ACC112 (cell line): ENCODE data around the gene REC8.

Experiments
- H2AFZ ChIP-seq: fragments of 200-600 bp; sonication (generic); one replicate; pipeline ENCODE4 v1.6.0; 2017; ENCODE audit warnings: antibody characterized with exemption, low read length; ENCODE audit not compliant: unreplicated experiment
- H3K27ac ChIP-seq: fragments of 200-600 bp; sonication (generic); 2 replicates; pipeline ENCODE4 v1.5.1; 2014; ENCODE audit warnings: low read depth, mild to moderate bottlenecking, antibody characterized with exemption, low read length, moderate library complexity
- H3K27me3 ChIP-seq: fragments of 200-600 bp; sonication (generic); 2 replicates; pipeline ENCODE4 v1.6.1; 2014; ENCODE audit warnings: mild to moderate bottlenecking, antibody characterized with exemption, low read length, moderate library complexity, mixed read lengths; ENCODE audit not compliant: insufficient read depth
- H3K36me3 ChIP-seq: fragments of 200-600 bp; sonication (generic); 2 replicates; pipeline ENCODE4 v1.6.1; 2016; ENCODE audit warnings: mild to moderate bottlenecking, antibody characterized with exemption, low read length, moderate library complexity, mixed read lengths; ENCODE audit not compliant: insufficient read depth
- H3K4me1 ChIP-seq: fragments of 200-600 bp; sonication (generic); one replicate; pipeline ENCODE4 v1.6.1; 2016; ENCODE audit warnings: low read length, mixed read lengths; ENCODE audit not compliant: insufficient read depth, unreplicated experiment, control insufficient read depth
- H3K4me3 ChIP-seq: fragments of 200-600 bp; sonication (generic); 2 replicates; pipeline ENCODE4 v1.5.1; 2014; ENCODE audit warnings: mild to moderate bottlenecking, low read depth, low read length
- H3K79me2 ChIP-seq: fragments of 200-600 bp; sonication (generic); one replicate; pipeline ENCODE4 v1.6.0; 2016; ENCODE audit warnings: low read length; ENCODE audit not compliant: control insufficient read depth, unreplicated experiment, insufficient read depth

Gene REC8, protein sequence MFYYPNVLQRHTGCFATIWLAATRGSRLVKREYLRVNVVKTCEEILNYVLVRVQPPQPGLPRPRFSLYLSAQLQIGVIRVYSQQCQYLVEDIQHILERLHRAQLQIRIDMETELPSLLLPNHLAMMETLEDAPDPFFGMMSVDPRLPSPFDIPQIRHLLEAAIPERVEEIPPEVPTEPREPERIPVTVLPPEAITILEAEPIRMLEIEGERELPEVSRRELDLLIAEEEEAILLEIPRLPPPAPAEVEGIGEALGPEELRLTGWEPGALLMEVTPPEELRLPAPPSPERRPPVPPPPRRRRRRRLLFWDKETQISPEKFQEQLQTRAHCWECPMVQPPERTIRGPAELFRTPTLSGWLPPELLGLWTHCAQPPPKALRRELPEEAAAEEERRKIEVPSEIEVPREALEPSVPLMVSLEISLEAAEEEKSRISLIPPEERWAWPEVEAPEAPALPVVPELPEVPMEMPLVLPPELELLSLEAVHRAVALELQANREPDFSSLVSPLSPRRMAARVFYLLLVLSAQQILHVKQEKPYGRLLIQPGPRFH

DNA sequence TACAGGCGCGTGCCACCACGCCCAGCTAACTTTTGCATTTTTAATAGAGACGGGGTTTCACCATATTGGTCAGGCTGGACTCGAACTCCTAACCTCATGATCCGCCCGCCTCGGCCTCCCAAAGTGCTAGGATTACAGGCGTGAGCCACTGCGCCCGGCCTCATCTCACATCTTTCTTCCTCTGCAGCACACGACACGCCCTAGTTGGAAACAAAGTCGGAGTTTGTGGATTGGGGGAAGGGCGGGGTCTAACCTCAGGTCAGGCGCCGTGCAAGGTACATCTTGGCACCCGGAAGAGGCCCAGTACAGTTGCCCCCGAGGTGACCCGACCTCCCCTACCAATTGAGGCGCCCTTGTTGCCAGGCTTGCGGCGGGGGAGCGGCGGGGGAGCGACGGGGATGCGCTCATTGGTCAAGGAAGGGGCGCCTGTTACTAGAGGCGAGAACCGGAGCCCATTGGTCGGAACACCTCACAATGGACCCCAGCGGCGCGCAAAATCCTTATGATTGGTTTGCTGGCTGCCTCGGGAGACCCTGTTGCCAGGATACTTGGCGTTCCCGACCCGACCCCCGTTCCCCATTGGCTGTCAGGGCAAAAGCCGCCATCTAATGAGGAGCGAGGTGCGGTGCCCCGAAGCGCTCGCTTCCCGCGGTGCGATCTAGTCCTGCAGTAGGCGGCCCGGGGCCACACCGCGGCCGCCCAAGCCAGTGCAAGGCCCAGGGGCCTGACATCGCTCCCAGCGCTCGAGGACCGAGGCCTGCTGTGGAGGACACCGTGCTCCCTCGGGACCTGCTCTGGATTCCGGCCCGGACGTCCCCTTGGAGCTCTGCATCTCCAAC lies at the start of gene REC8:
TSS of gene REC8 (plus strand) at position 659 of the 839 bp plus-strand sequence. CDS start 473 bp downstream, outside the sequence.
- Histone ChIP-seq H3K36me3 (peaks cover 36% of the 10 kb centered on the region), H2AFZ (no peak within 1 kb of the TSS), H3K4me3 (no peak within 1 kb of the TSS), H3K79me2 (no peaks in the 10 kb centered on the region), H3K27ac (no peak within 1 kb of the TSS), H3K4me1 (no peaks in the 10 kb centered on the region), H3K27me3 (no peaks in the 10 kb centered on the region)

DNA sequence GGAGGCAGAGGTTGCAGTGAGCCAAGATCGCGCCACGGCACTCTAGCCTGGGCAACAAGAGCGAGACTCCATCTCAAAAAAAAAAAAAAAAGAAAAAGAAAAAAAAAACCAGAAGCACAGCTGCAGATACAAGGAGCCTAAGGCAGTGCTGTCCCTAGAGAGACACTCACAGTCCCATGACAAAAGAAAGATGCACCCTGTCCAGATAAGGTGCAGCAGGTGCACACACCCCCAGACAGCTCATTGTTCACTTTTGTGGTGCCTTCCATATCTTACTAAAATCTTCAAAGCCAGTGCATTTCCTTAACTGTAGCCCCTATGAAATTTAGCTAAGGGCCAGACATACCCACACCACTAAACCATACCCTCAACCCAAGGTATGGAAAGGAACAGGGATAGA lies 49.5 kb upstream of the REC8 start:
- no peak overlapping the region for H3K4me3 ChIP-seq
- H3K4me1 ChIP-seq: no peaks in the 10 kb centered on the region
- no peaks in the 10 kb centered on the region for H3K27me3 ChIP-seq
- H3K79me2 ChIP-seq: no peaks in the 10 kb centered on the region
- no peak overlapping the region for H2AFZ ChIP-seq
- no peaks in the 10 kb centered on the region; the same call in 1 of the 2 replicates for H3K36me3 ChIP-seq
- no peak overlapping the region for H3K27ac ChIP-seq

DNA sequence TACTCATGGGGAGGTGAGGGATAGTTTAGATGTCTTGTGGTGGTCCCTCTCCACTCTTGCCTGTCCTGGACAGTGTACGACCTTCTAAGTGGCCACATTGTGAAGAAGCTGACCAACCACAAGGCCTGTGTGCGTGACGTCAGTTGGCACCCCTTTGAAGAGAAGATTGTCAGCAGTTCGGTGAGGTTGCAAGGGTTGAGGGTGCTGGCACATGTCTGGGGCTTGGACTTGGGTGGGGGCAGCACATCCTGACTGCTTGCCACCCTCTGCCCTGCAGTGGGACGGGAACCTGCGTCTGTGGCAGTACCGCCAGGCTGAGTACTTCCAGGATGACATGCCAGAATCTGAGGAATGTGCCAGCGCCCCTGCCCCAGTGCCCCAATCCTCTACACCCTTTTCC lies 49.0 kb upstream of the REC8 start:
- Histone ChIP-seq H3K4me1 (no peaks in the 10 kb centered on the region), H3K36me3 (no peaks in the 10 kb centered on the region; the same call in 1 of the 2 replicates), H3K27me3 (no peaks in the 10 kb centered on the region), H2AFZ (no peak overlapping the region), H3K4me3 (no peak overlapping the region), H3K79me2 (no peaks in the 10 kb centered on the region), H3K27ac (no peak overlapping the region)

GRCh38 chr14:24123424-24124417 lies 48.2 kb upstream of the REC8 start:
- Histone ChIP-seq H3K79me2 (no peaks in the 10 kb centered on the region), H3K36me3 (no peaks in the 10 kb centered on the region; the same call in 1 of the 2 replicates), H3K4me1 (no peaks in the 10 kb centered on the region), H3K27me3 (no peaks in the 10 kb centered on the region), H2AFZ (no peak overlapping the region), H3K27ac (no peak overlapping the region), H3K4me3 (no peak overlapping the region)

GRCh38 chr14:24126939-24127338 lies 44.9 kb upstream of the REC8 start:
- no peak overlapping the region for H2AFZ ChIP-seq
- no peaks in the 10 kb centered on the region for H3K36me3 ChIP-seq
- H3K4me3 ChIP-seq: no peak overlapping the region

GRCh38 chr14:24127673-24128072 lies 44.2 kb upstream of the REC8 start:
- no peaks in the 10 kb centered on the region for H3K27me3 ChIP-seq
- no peak overlapping the region for H3K4me3 ChIP-seq
- no peak overlapping the region for H3K27ac ChIP-seq
- no peaks in the 10 kb centered on the region for H3K4me1 ChIP-seq
- no peaks in the 10 kb centered on the region for H3K79me2 ChIP-seq
- H2AFZ ChIP-seq: no peak overlapping the region
- H3K36me3 ChIP-seq: no peaks in the 10 kb centered on the region

More at GRCh38 chr14:24126939-24127338, 44.9 kb upstream of the REC8 start:
- H3K79me2 ChIP-seq: no peaks in the 10 kb centered on the region
- H3K4me1 ChIP-seq: no peaks in the 10 kb centered on the region
- H3K27ac ChIP-seq: no peak overlapping the region
- no peaks in the 10 kb centered on the region for H3K27me3 ChIP-seq

DNA sequence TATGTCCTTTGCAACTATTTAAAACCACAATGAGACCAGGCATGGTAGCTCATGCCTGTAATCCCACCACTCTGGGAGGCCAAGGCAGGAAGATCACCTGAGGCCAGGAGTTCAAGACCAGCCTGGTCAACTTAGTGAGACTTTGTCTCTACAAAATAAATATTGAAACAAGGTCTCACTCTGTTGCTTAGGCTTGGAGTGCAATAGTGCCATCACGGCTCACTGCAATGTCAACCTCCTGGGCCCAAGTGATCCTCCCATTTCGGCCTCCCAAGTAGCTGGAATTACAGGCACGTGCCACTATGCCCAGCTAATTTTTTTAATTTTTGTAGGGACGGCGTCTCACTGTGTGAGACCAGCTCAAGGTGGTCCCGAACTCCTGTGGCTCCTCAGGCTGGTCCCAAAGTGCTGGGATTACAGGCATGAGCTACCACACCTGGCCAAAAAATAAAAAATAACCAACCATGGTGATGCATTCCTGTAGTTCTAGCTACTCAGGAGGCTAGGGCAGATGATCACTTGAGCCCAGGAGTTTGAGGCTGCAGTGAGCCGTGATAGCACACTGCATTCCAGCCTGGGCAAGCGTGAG lies 42.4 kb upstream of the REC8 start:
- Histone ChIP-seq H2AFZ (no peak overlapping the region), H3K79me2 (no peaks in the 10 kb centered on the region), H3K4me3 (no peak overlapping the region), H3K27ac (no peak overlapping the region), H3K4me1 (no peaks in the 10 kb centered on the region), H3K27me3 (no peaks in the 10 kb centered on the region), H3K36me3 (no peaks in the 10 kb centered on the region)

DNA sequence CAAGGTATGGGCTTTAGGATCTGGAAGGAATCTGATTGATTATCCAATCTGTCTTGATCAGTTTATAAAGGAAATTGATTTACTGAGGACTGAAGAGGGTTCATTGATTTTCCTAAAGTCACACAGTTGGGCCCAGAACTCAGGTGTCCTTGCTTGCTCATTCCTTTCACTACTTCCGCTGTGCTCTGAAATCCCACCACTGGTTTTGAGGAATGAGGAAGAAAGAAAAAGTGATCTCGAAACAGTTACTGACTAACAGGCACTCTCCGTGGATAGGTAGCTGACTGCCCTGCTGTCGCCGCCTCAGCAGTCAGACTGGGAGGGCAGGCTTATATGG lies 41.5 kb upstream of the REC8 start, which contains the start of gene FITM1:
TSS of gene FITM1 (plus strand) at position 280 of the 337 bp plus-strand sequence. CDS start 905 bp downstream, outside the sequence.
- Histone ChIP-seq H3K27ac (no peak within 1 kb of the TSS), H3K4me1 (no peaks in the 10 kb centered on the region), H2AFZ (no peak within 1 kb of the TSS), H3K79me2 (no peaks in the 10 kb centered on the region), H3K27me3 (no peaks in the 10 kb centered on the region), H3K36me3 (no peaks in the 10 kb centered on the region), H3K4me3 (no peak within 1 kb of the TSS)

DNA sequence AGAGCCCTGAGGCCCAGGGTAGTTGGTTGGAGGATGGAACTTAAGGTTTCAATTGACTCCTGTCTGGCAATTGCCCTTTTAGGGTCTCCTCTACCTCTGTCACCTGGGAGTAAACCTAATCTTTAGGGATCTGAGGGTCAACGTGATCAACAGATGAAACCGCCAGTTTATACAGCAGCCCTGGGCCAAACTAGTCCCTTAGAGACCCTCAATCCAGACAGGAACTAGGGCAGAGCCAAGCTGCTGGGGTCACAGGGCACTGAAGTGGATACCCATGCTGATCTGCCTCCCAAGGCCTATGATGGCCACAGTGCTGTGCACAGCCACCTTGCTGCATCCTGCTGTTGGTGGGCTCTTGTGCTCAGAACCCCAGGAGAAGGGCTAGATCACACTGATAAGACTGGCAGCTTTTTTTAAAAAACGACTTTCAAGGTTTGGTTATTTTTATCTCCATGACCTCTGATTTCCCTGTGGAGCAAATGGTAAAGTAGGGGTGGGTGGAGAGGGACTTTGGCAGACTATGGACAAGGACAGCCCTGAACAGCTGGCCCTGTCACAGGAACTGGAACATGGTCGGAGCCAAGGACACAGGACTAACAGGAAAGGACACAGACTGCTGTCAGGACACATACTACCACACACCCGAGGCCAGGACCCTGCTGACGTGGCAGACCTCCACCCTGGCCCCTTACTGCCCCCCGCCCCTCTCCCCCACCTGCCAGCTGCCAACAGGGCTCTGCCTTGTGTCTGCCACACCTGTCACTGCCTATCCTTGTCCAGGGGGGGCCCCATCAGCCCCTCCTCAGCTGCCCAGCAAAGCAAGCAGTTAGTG lies 40.9 kb upstream of the REC8 start:
- H3K27me3 ChIP-seq: no peaks in the 10 kb centered on the region
- H3K36me3 ChIP-seq: no peaks in the 10 kb centered on the region
- no peak overlapping the region for H3K4me3 ChIP-seq
- no peaks in the 10 kb centered on the region for H3K4me1 ChIP-seq
- no peak overlapping the region for H2AFZ ChIP-seq
- no peak overlapping the region for H3K27ac ChIP-seq
- H3K79me2 ChIP-seq: no peaks in the 10 kb centered on the region
